ENCODE results near the gene CYP24A1. TPM values are rescaled to one million over a fixed set of nuclear protein-coding genes. Genes with fewer than 3 reads are reported as not detected.

Gene CYP24A1
- polyA plus RNA-seq, 1 of the 3 experiments (the other 2 are of a cell fraction): 8.8 TPM

- peaks cover 19% of the 10 kb centered on the region; the same call in 1 of the 2 replicates for H3K27me3 ChIP-seq (ENCODE audit: insufficient read depth)
- H3K27ac ChIP-seq (ENCODE audit: low read depth in 2 of 2, low read length in 1 of 2): no peak overlapping the region
- TF ChIP-seq MEF2A (IDR thresholded peaks at IDR 0.05; ENCODE audit: borderline replicate concordance, low read depth) (no peak), FOXJ3 (CRISPR knock-in tag; IDR thresholded peaks at IDR 0.05) (no peak), FOSL2 (IDR thresholded peaks at IDR 0.05; ENCODE audit: borderline replicate concordance, low read depth) (no peak), RXRA (IDR thresholded peaks at IDR 0.05; ENCODE audit: borderline replicate concordance, low read depth) (no peak), SIN3A (IDR thresholded peaks at IDR 0.05; ENCODE audit: borderline replicate concordance, low read depth, low read length) (no peak), MXI1 (IDR thresholded peaks at IDR 0.05; ENCODE audit: low read depth, low read length) (no peak), RFX5 (IDR thresholded peaks at IDR 0.05; ENCODE audit: low read length) (no peak), TCF12 (IDR thresholded peaks at IDR 0.05) (no peak)
- no peaks in the 10 kb centered on the region for H3K9me3 ChIP-seq
- POLR2A ChIA-PET: no interaction called here
- CTCF ChIA-PET: interaction anchor here (0.8 to 3.8 kb wide), 4 partner anchors 25 to 78 kb away, joined by 3 to 17 read pairs (median 4); partner anchors contain the start of gene PFDN4
- H2AFZ ChIP-seq (ENCODE audit: low read depth): peak overlapping the region; percentile 56
- H4K20me1 ChIP-seq (ENCODE audit: insufficient read depth): no peaks in the 10 kb centered on the region
- H3K36me3 ChIP-seq (replicated peaks in 1 of 2; ENCODE audit: control insufficient read depth in 1 of 2, insufficient read depth in 2 of 2, low read length in 1 of 2): no peaks in the 10 kb centered on the region
- no peaks in the 10 kb centered on the region for H3K9me2 ChIP-seq
- no peak for DNase-seq
- WGBS (ENCODE audit: low lambda C conversion rate): 18% methylated on average over 17 of the region's 18 CpGs
- H3K79me2 ChIP-seq (ENCODE audit: insufficient read depth): no peaks in the 10 kb centered on the region
- H3K4me1 ChIP-seq (ENCODE audit: control insufficient read depth in 1 of 2, insufficient read depth in 2 of 2, low read depth in 1 of 2, low read length in 1 of 2): peaks cover 2 to 12% of the 10 kb centered on the region in 2 experiments; a peak in 1 of 4 replicates
- peak overlapping the region; percentile 21; the same call in 1 of the 2 replicates for H3K9ac ChIP-seq
- H3K4me3 ChIP-seq (ENCODE audit: low read depth in 2 of 2, low read length in 1 of 2): peak overlapping the region; percentile 34 to 51; a peak in 3 of 4 replicates
- H3F3A ChIP-seq (replicated peaks; ENCODE audit: insufficient read depth): peaks cover 23% of the 10 kb centered on the region
- peak overlapping the region; percentile 74 for H3K4me2 ChIP-seq
These were observed 830 bp upstream of the CYP24A1 start for GRCh38 chr20:54174457-54175175.

- Histone ChIP-seq H4K20me1 (ENCODE audit: insufficient read depth) (no peaks in the 10 kb centered on the region), H3K4me1 (ENCODE audit: control insufficient read depth in 1 of 2, insufficient read depth in 2 of 2, low read depth in 1 of 2, low read length in 1 of 2) (peaks cover 7 to 12% of the 10 kb centered on the region in 2 experiments; a peak in 2 of 4 replicates), H3K27me3 (ENCODE audit: insufficient read depth) (peaks cover 19% of the 10 kb centered on the region; the same call in 1 of the 2 replicates), H3K27ac (ENCODE audit: low read depth in 2 of 2, low read length in 1 of 2) (no peak overlapping the region), H3K9me3 (no peaks in the 10 kb centered on the region), H3K79me2 (ENCODE audit: insufficient read depth) (no peaks in the 10 kb centered on the region), H3F3A (replicated peaks; ENCODE audit: insufficient read depth) (peaks cover 23% of the 10 kb centered on the region), H3K4me2 (peak overlapping the region; percentile 74), H3K4me3 (ENCODE audit: low read depth in 2 of 2, low read length in 1 of 2) (peak overlapping the region; percentile 16 to 51; a peak in 3 of 4 replicates), H3K36me3 (replicated peaks in 1 of 2; ENCODE audit: control insufficient read depth in 1 of 2, insufficient read depth in 2 of 2, low read length in 1 of 2) (no peaks in the 10 kb centered on the region), H3K9me2 (no peaks in the 10 kb centered on the region), H3K9ac (no peak overlapping the region), H2AFZ (ENCODE audit: low read depth) (peak overlapping the region; percentile 56; the same call in 1 of the 2 replicates)
- ChIA-PET CTCF (interaction anchor here (0.7 to 3.8 kb wide), 3 partner anchors 27 to 76 kb away, joined by 3 to 17 read pairs (median 3); no protein-coding TSS in a partner anchor), POLR2A (no interaction called here)
- TF ChIP-seq FOXJ3 (CRISPR knock-in tag; IDR thresholded peaks at IDR 0.05): no peak
- TF ChIP-seq NFIC (IDR thresholded peaks at IDR 0.05; ENCODE audit: borderline replicate concordance): peak; percentile 33; the same call in 1 of the 2 replicates
- DNase-seq: peak; percentile 56
- 1% methylated on average over 38 of the region's 66 CpGs for WGBS (ENCODE audit: low lambda C conversion rate)
These were observed 732 bp downstream of the CYP24A1 start for GRCh38 chr20:54172856-54173652.

All from SK-N-SH (cell line).